Esophagus squamous epithelium (tissue), 5 donors: ENCODE results near the gene NDEL1. TPM values are rescaled to one million over a fixed set of nuclear protein-coding genes. Genes with fewer than 3 reads are reported as not detected.
A peak's percentile ranks its signal among the peaks of the same experiment; 100 is the strongest.
"Not testable (repeated sequence)": the region's sequence is repeated elsewhere in the genome, so short reads cannot be mapped to it uniquely, and the experiment has no call there.

Source experiments
- DNase-seq: peaks from one replicate; lab custom pipeline; 2025; lab: John Stamatoyannopoulos, UW
- H3K27ac ChIP-seq, 4 donors: fragments of 200-600 bp; sonication (generic); one replicate each; pipeline ENCODE4 v1.5.1; 2016 to 2019; ENCODE audit warnings: mild to moderate bottlenecking in 1 of 4
- H3K27me3 ChIP-seq, 4 donors: fragments of 200-600 bp; sonication (generic); 1 replicate in 3 of 4; 2 replicates in 1 of 4; pipeline versions ENCODE4 v1.5.1 to v1.6.0; 2017 to 2021; ENCODE audit warnings: antibody characterized with exemption in 1 of 4
- H3K36me3 ChIP-seq, 3 donors: fragments of 200-600 bp; sonication (generic); one replicate each; pipeline ENCODE4 v1.5.1; 2016 to 2019
- H3K4me1 ChIP-seq, 3 donors: fragments of 200-600 bp; sonication (generic); one replicate each; pipeline ENCODE4 v1.5.1; 2017 to 2019
- H3K4me3 ChIP-seq, 4 donors: fragments of 200-600 bp; sonication (generic); 1 replicate in 3 of 4; 2 replicates in 1 of 4; pipeline ENCODE4 v1.5.1; 2016 to 2019; ENCODE audit warnings: mild to moderate bottlenecking in 2 of 4, moderate library complexity in 1 of 4
- H3K9me3 ChIP-seq, 3 donors: fragments of 200-600 bp; sonication (generic); one replicate each; pipeline ENCODE4 v1.5.1; 2016 to 2019
- CTCF ChIP-seq, 6 experiments: fragments of 450-650 bp in 4 of 6; fragments of 200-600 bp in 2 of 6; sonication (generic) in 2 of 6; IDR thresholded peaks; one replicate each; pipeline ENCODE4 v1.5.1; 2016 to 2019; ENCODE audit warnings: antibody characterized with exemption in 6 of 6, mild to moderate bottlenecking in 4 of 6, moderate library complexity in 4 of 6
- POLR2A ChIP-seq, 4 donors: fragments of 450-650 bp; IDR thresholded peaks; one replicate each; pipeline ENCODE4 v1.6.1; 2017; ENCODE audit warnings: antibody characterized with exemption in 4 of 4, mild to moderate bottlenecking in 4 of 4, moderate library complexity in 3 of 4
- WGBS, 2 donors: methylation state at CpG; one replicate each; pipeline ENCODE4 v1.1.5; 2018; 5-methylcytosine and 5-hydroxymethylcytosine counted together
- intact Hi-C: fragments of 100-400 bp; cut with DNase I; formaldehyde crosslinking; loops from one replicate; pipeline ENCODE4 v1.15.0; 2022
- total RNA-seq, 4 donors: library from RNA; depleted of rRNA; stranded (reverse); fragments of >200 nt; gene quantifications; one replicate each; pipeline ENCODE4 v1.1.0, GENCODE V29; 2016
- donor health status: DM: yes; HTN: yes; CAD: no.

The NDEL1 gene
- total RNA-seq, 4 donors from 2014 or later, result 67.5 to 107 (median 73.1) TPM

GRCh38 chr17:8392274-8392673, 43.4 kb upstream of the NDEL1 start:
- Histone ChIP-seq H3K27me3 (peaks cover 0 to 47% (median 0%) of the 10 kb centered on the region in 4 donors), H3K4me3 (peak overlapping the region in 1 of 4 donors; percentile 21), H3K4me1 (peaks cover 0 to 47% (median 8%) of the 10 kb centered on the region in 3 donors), H3K9me3 (no peaks in the 10 kb centered on the region), H3K36me3 (no peaks in the 10 kb centered on the region), H3K27ac (peak overlapping the region; percentile 16 to 79 (median 56))
- TF ChIP-seq CTCF (IDR thresholded peaks at IDR 0.05) (no peak), POLR2A (IDR thresholded peaks at IDR 0.05) (no peak)
- DNase-seq, result no peak
- WGBS, 2 donors, result 60% methylated on average over 2 of the region's 18 CpGs; no CpG with 5 or more reads in 1 of the 2 donors
- intact Hi-C loops, result loop anchor here (10.0 kb wide), 1 partner anchor 353 kb away; the partner anchor contains the start of gene CCDC42

- WGBS, 2 donors, result 90 to 100% methylated on average over 3 to 7 of the region's 46 CpGs
- H3K27ac ChIP-seq, result peak overlapping the region; percentile 44 to 79 (median 66)
- H3K4me3 ChIP-seq, result peak overlapping the region in 1 of 4 donors; percentile 21
- no peak for DNase-seq
- no peak for TF ChIP-seq CTCF (IDR thresholded peaks at IDR 0.05)
- TF ChIP-seq POLR2A (IDR thresholded peaks at IDR 0.05), result no peak
- intact Hi-C loops, result loop anchor here (10.0 kb wide), 1 partner anchor 352 kb away; the partner anchor contains the start of gene CCDC42
- H3K27me3 ChIP-seq, result peaks cover 0 to 53% (median 0%) of the 10 kb centered on the region in 4 donors
- peaks cover 0 to 47% (median 8%) of the 10 kb centered on the region in 3 donors for H3K4me1 ChIP-seq
- H3K36me3 ChIP-seq, result no peaks in the 10 kb centered on the region
- no peaks in the 10 kb centered on the region for H3K9me3 ChIP-seq
These were observed 42.8 kb upstream of the NDEL1 start for GRCh38 chr17:8392674-8393469.

GRCh38 chr17:8393470-8394231, 42.0 kb upstream of the NDEL1 start:
- no peaks in the 10 kb centered on the region for H3K36me3 ChIP-seq
- 44 to 51% methylated on average over 8 of the region's 8 CpGs for WGBS, 2 donors
- DNase-seq, result no peak

GRCh38 chr17:8394497-8394896, 41.2 kb upstream of the NDEL1 start:
- Histone ChIP-seq H3K27ac (peak overlapping the region in 2 of 4 donors; percentile 67 to 79), H3K4me3 (peak overlapping the region in 1 of 4 donors; percentile 40), H3K27me3 (peaks cover 0 to 68% (median 0%) of the 10 kb centered on the region in 4 donors), H3K4me1 (peaks cover 0 to 43% (median 0%) of the 10 kb centered on the region in 3 donors)
- H3K36me3 ChIP-seq, H3K9me3 ChIP-seq, DNase-seq: not testable (repeated sequence)
- WGBS, 2 donors, result 68 to 79% methylated on average over 3 to 9 of the region's 9 CpGs
- intact Hi-C loops, result loop anchor here (10.0 kb wide), 1 partner anchor 350 kb away; the partner anchor contains the start of gene CCDC42

More at GRCh38 chr17:8393470-8394231, 42.0 kb upstream of the NDEL1 start:
- intact Hi-C loops, result loop anchor here (10.0 kb wide), 1 partner anchor 351 kb away; the partner anchor contains the start of gene CCDC42
- peak overlapping the region; percentile 44 to 79 (median 66) for H3K27ac ChIP-seq
- H3K4me1 ChIP-seq, result peaks cover 0 to 46% (median under 1%) of the 10 kb centered on the region in 3 donors
- peaks cover 0 to 61% (median 0%) of the 10 kb centered on the region in 4 donors for H3K27me3 ChIP-seq
- peak overlapping the region in 1 of 4 donors; percentile 21 for H3K4me3 ChIP-seq
- TF ChIP-seq POLR2A (IDR thresholded peaks at IDR 0.05) (no peak), CTCF (IDR thresholded peaks at IDR 0.05) (no peak)
- no peaks in the 10 kb centered on the region for H3K9me3 ChIP-seq

GRCh38 chr17:8397636-8398035, 38.0 kb upstream of the NDEL1 start, which contains the start of gene RNF222:
TSS of gene RNF222 (minus strand) at chr17:8397827. CDS start at chr17:8393461, 4,366 bp downstream.
- Histone ChIP-seq H3K27ac (peak within 1 kb of the TSS in 3 of 4 donors; percentile 23 to 76 (median 56)), H3K36me3 (no peaks in the 10 kb centered on the region), H3K27me3 (peaks cover 0 to 79% (median 0%) of the 10 kb centered on the region in 4 donors), H3K9me3 (no peaks in the 10 kb centered on the region), H3K4me3 (peak within 1 kb of the TSS; percentile 11 to 40 (median 18)), H3K4me1 (peaks cover 0 to 24% (median 0%) of the 10 kb centered on the region in 3 donors)
- TF ChIP-seq POLR2A (IDR thresholded peaks at IDR 0.05) (peak in 1 of 4 donors; percentile 19), CTCF (IDR thresholded peaks at IDR 0.05) (no peak)
- DNase-seq, result no peak
- WGBS, 2 donors, result 28 to 55% methylated on average over 2 of the region's 13 CpGs
- intact Hi-C loops, result loop anchor here (10.0 kb wide), 1 partner anchor 347 kb away; the partner anchor contains the start of gene CCDC42
